Muscle of leg (tissue), 11 donors: ENCODE results near the gene HCCS. TPM values are rescaled to one million over a fixed set of nuclear protein-coding genes. Genes with fewer than 3 reads are reported as not detected.

Experiments used
- DNase-seq: peaks from one replicate; pipeline ENCODE4 v3.0.0; 2013
- H3K27ac ChIP-seq: one replicate; pipeline ENCODE4 v1.5.1; 2013; ENCODE audit warnings: mild to moderate bottlenecking, low read length, control low read depth
- H3K27me3 ChIP-seq: one replicate; pipeline ENCODE4 v1.6.1; 2013; ENCODE audit warnings: low read length; ENCODE audit not compliant: control insufficient read depth, insufficient read depth
- H3K36me3 ChIP-seq: one replicate; pipeline ENCODE4 v1.6.1; 2013; ENCODE audit warnings: low read length; ENCODE audit not compliant: control insufficient read depth, insufficient read depth
- H3K4me1 ChIP-seq: one replicate; pipeline ENCODE4 v1.6.1; 2013; ENCODE audit warnings: low read length; ENCODE audit not compliant: control insufficient read depth, insufficient read depth
- H3K4me3 ChIP-seq: one replicate; pipeline ENCODE4 v1.5.1; 2013; ENCODE audit warnings: low read length, control low read depth
- H3K9me3 ChIP-seq: replicated peaks from 2 replicates; pipeline ENCODE4 v1.6.1; 2013; ENCODE audit warnings: low read depth, low read length; ENCODE audit not compliant: control insufficient read depth
- WGBS: methylation state at CpG from one replicate; pipeline ENCODE4 v1.1.5; 2013; ENCODE audit warnings: missing lambda C conversion rate; ENCODE audit not compliant: insufficient coverage; 5-methylcytosine and 5-hydroxymethylcytosine counted together
- polyA plus RNA-seq, 8 donors: library from polyadenylated mRNA; unstranded; fragments of 120-200 nt; gene quantifications; one replicate each; pipeline versions ENCODE4 v1.2.1 to v1.2.3, GENCODE V29; 2013; ENCODE audit warnings: inconsistent platforms in 1 of 8, low replicate concordance in 1 of 8; ENCODE audit not compliant: insufficient read length in 8 of 8, insufficient read depth in 1 of 8
- total RNA-seq: library from RNA; stranded (reverse); fragments of 120-200 nt; gene quantifications from one replicate; pipeline ENCODE4 v1.2.4, GENCODE V29; 2013

The HCCS gene
- total and polyA plus RNA-seq, 9 donors, result 17.2 to 35.0 (median 27.7) TPM

DNA sequence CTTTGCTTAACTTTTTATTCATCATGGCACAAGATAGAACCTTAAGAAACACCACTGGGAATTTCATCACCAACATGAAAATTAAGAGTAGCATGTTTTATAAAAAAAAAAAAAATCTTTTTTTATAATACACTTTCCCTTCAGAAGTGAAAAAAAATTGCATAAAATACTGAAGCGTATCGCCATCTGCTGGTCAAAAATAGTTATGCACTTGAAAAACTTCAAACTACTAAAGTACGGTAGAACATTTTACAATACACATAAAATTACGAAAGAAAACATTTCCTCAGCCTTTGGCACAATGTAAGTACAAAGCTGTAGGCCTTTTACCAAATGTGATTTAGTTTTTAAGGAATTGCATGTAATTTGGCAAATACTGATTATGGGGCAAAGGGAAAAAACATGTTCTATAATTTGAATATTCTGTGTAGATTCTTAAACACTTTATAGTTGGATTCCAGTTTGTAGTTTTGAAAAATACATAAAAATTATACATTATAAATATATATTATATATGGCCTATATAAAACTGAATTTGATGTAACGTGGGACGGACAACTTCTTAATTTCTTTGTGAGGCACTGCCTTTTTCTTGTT, 26.5 kb downstream of the HCCS start:
- no peaks in the 10 kb centered on the region for H3K9me3 ChIP-seq
- no peak overlapping the region for H3K4me3 ChIP-seq
- no CpG with 5 or more reads among the region's 6 CpGs for WGBS
- H3K27ac ChIP-seq, result no peak overlapping the region
- no peaks in the 10 kb centered on the region for H3K36me3 ChIP-seq
- H3K4me1 ChIP-seq, result peaks cover 3% of the 10 kb centered on the region
- H3K27me3 ChIP-seq, result peaks cover 10% of the 10 kb centered on the region
- DNase-seq, result peak; percentile 71

DNA sequence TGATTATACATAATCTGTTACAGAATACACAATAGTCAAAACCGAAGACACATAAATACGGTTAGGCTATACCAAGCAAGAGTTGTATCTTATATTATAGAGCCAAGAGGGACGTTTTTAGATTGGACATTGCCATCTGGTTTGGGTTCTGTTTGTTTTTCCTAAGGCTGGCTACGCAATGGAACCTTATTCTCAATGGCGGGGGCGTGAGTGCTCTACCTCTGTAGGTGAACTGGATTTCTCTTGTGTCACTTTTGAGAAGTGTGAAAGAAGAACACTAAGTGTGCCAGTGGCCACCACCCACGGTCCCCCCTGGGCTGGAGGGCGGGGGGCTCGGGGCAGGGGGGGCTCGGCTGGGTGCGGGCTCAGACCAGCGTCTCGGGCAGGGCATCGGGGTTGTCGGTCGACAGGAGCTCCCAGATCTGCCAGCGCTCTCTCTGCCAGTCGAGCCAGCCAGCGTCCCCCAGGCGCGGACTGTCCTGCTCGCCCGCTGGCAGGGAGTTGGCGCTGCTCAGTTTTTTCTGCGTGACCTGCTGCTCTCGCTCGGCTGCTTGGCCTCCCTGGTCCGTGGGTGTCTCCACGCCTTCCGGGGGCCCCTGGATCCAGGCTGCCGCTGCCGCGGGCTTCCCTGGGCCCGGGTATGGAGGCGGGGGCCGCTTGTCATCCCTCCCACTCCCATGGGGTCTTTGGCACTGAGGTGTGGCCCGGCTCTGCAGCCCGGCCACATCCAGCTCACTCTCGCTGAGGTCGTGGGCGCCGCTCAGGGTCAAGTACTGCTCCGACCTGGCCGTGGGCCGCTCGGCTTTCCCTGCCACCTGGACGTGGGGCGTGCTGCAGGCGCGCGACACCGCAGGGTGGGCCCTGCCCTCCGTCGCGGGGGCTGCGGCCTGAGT, 27.6 kb downstream of the HCCS start:
- WGBS, result 69% methylated on average over 49 of the region's 56 CpGs
- no peak for DNase-seq
- H3K36me3 ChIP-seq, result peaks cover 7% of the 10 kb centered on the region
- no peak overlapping the region for H3K4me3 ChIP-seq
- no peak overlapping the region for H3K27ac ChIP-seq
- no peaks in the 10 kb centered on the region for H3K9me3 ChIP-seq
- peaks cover 3% of the 10 kb centered on the region for H3K4me1 ChIP-seq
- H3K27me3 ChIP-seq, result peaks cover 13% of the 10 kb centered on the region

DNA sequence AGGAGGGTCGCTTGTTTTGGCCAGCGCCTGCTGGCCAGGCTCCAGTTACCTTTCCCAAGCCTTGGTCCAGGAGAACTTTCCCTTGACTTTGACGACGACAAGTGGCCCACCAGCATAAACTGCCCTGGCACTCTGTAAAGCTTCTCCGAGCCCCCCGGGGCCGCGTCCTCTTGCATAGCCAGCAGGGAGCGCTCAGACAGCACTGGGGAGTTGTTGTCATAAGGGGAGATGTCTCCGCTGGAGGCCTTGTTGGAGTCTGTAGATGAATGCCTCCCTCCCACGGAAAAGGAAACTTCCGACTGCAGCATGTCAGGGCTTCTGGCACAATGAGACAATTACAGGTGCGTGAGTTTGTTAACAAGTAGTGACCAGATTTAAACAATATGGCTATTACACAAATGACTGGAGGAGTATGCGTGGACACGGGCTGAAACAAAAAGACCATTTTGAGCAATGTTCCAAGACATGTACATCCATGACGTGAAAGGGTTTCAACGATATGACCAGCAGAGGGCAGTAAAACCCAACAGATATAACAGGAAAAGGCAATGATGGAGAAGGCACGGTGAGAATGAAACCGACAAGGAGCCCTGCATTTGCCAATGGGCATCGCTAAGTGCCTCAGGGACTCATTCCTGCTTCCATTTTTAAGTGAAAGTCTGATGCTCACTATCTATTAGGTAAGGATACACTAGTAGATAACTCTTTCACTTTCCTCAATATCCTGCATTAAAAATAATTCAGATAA, 33.0 kb downstream of the HCCS start:
- WGBS, result 41% methylated on average over 12 of the region's 20 CpGs
- H3K4me1 ChIP-seq, result no peaks in the 10 kb centered on the region
- no peak overlapping the region for H3K27ac ChIP-seq
- DNase-seq, result peak; percentile 89
- H3K27me3 ChIP-seq, result peaks cover 22% of the 10 kb centered on the region
- no peak overlapping the region for H3K4me3 ChIP-seq
- H3K36me3 ChIP-seq, result peaks cover 10% of the 10 kb centered on the region
- H3K9me3 ChIP-seq, result no peaks in the 10 kb centered on the region

DNA sequence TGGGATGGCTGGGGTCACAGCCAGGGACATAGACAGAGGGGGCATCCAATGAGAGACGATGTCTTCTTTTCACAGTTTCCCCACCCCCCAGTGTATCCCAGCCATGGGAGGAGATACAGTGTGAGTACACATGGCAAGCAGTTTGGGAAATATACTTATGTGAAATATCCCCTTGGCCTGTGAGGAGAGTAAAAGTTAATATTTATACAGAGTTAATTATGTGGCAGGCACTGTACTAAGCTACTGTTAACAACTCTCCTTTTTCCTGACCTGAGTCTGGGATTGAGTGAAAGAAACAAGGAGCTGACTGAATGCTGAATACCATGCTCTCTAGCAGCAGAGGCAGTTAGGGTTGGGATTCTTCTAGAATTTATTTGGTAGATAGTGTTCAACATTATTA, 35.3 kb downstream of the HCCS start:
- no CpG with 5 or more reads among the region's 1 CpG for WGBS
- no peak for DNase-seq
- Histone ChIP-seq H3K27me3 (peaks cover 23% of the 10 kb centered on the region), H3K27ac (no peak overlapping the region), H3K9me3 (no peaks in the 10 kb centered on the region), H3K4me1 (no peaks in the 10 kb centered on the region), H3K36me3 (peaks cover 10% of the 10 kb centered on the region), H3K4me3 (no peak overlapping the region)

DNA sequence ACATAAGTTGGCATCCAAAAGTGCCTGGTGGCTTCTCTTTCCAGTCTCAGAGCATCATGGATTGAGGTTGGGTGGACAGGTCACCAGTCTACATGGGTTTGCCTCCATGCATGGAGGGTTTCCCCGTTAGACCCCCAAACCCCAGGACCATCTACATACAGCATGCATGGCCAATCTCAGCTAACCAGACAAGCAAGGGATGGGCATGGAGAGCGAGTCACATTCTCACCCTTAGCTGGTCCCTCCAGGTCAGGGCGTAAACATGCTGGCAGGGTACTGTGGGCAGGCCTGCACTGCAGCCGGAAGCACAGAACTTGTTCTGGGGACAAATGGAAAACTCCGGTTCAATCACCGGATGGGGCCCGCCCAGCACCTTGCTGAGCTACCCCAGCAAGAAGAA, 37.3 kb downstream of the HCCS start:
- Histone ChIP-seq H3K4me3 (no peak overlapping the region), H3K27ac (no peak overlapping the region), H3K27me3 (peaks cover 25% of the 10 kb centered on the region), H3K9me3 (no peaks in the 10 kb centered on the region), H3K4me1 (no peaks in the 10 kb centered on the region), H3K36me3 (peaks cover 6% of the 10 kb centered on the region)
- WGBS, result 79% methylated on average over 6 of the region's 7 CpGs
- DNase-seq, result no peak

DNA sequence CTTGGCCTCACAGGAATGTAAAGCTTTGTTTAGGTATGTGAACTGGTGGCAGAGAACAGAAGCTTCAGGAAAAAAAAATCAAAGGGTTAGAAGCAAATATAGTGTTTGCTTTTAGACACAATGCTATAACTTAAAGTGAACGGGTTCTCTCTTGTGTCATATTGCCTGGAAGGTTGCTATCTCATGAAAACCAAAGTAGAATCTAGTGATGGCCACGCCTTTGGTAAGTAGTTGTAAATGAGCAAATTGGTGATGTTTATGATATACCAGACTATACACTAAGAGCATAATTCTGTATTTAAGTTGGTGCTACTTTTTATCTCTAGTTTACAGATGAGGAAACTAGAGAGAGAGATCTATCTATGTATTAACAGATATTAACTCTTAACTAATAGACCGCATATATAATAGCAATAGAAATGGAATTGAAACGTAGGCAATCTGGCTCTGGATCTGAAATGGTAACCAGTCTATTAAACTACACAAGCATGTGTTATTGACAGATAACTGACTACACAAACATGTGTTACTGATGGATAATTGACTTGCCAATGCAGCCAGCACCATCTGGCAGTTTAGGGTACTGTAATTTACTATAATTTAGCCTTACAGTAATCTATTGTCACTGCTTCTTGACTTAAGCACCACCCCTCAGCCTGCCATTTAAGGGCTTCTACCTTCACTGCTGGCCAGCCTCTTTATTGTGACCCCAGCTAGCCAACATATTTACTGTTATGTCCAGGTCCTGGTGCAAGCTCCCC, 40.8 kb downstream of the HCCS start:
- Histone ChIP-seq H3K4me1 (no peaks in the 10 kb centered on the region), H3K36me3 (no peaks in the 10 kb centered on the region), H3K9me3 (no peaks in the 10 kb centered on the region), H3K27me3 (peaks cover 12% of the 10 kb centered on the region), H3K27ac (no peak overlapping the region), H3K4me3 (no peak overlapping the region)
- DNase-seq, result no peak
- no CpG with 5 or more reads among the region's 4 CpGs for WGBS

DNA sequence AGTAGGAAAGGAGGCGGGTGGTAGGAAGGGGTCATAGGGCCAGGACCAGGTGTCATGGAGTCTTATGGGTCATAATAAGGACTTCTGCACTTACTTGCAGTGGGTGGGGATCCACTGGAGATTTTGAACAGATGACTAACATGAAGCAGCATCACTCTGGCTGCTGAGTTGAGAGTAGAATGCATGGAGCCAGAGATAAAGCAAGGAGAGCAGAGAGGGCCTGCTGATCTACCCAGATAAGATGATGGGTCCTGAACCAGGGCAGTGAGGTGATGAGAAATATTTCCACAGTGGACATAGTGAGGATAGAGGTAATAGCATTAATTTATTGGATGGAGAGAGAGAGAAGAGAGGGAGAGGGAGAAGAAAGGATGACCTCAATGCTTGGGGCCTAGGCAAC, 48.0 kb downstream of the HCCS start:
- no peak overlapping the region for H3K27ac ChIP-seq
- H3K4me3 ChIP-seq, result no peak overlapping the region
- DNase-seq, result no peak
- H3K36me3 ChIP-seq, result no peaks in the 10 kb centered on the region
- H3K27me3 ChIP-seq, result peaks cover 9% of the 10 kb centered on the region
- H3K9me3 ChIP-seq, result no peaks in the 10 kb centered on the region
- WGBS, result 86% methylated on average over 1 of the region's 1 CpG
- H3K4me1 ChIP-seq, result no peaks in the 10 kb centered on the region

DNA sequence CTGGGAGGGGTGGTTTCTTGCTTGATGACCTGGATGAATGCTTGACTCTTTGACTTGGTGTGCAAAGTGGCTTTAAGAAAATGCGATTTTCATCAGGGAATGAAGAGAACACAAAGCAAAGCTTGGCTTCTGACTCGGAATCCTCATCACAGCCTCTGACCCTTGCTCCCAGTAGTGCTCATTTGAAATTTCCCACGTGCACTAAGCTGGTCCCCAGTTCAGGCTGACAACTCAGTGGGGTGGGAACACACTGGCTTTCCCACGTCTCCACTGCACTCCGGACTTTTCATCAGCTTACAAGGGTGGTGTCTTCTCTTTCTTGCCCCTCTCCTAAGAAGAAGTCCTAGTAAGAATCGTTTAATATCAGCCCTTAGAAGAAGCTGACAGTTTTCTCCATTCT, 53.3 kb downstream of the HCCS start:
- H3K9me3 ChIP-seq, result no peaks in the 10 kb centered on the region
- no peaks in the 10 kb centered on the region for H3K4me1 ChIP-seq
- H3K27me3 ChIP-seq, result peaks cover 12% of the 10 kb centered on the region
- H3K27ac ChIP-seq, result no peak overlapping the region
- peaks cover 3% of the 10 kb centered on the region for H3K36me3 ChIP-seq
- DNase-seq, result no peak
- no peak overlapping the region for H3K4me3 ChIP-seq
- WGBS, result 54% methylated on average over 5 of the region's 6 CpGs

DNA sequence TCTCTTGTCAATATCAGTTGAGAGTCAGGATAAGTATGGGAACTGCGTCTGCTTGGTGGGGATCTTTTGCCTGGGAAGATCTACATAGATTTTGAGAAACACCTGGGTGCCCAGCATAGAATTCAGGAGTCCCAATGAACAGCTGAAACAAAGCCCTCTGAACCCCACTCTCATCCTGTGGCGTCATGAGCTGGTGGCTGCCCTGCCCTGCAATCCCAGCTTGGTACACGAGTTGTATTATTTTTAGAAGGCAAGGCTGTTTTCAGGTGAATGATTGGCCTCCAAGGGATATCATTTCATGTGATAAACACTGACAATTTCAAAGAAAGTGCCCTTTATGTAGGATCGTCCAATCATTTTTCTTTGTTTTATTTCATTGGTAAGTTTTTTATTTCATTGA, 60.8 kb downstream of the HCCS start:
- WGBS, result no CpG with 5 or more reads among the region's 4 CpGs
- no peak for DNase-seq
- H3K9me3 ChIP-seq, result no peaks in the 10 kb centered on the region
- no peak overlapping the region for H3K4me3 ChIP-seq
- H3K27me3 ChIP-seq, result peaks cover 12% of the 10 kb centered on the region
- H3K36me3 ChIP-seq, result peaks cover 6% of the 10 kb centered on the region
- H3K27ac ChIP-seq, result peak overlapping the region; percentile 66
- peaks cover 6% of the 10 kb centered on the region for H3K4me1 ChIP-seq
